HepG2 (cell line): ENCODE data around the gene KNG1.

ENCODE experiments used
- BHLHE40 ChIP-seq: IDR thresholded peaks from 2 replicates; pipeline ENCODE4 v1.6.1; 2011; ENCODE audit warnings: low read length, improper control_type of control experiment
- EP300 ChIP-seq, 3 experiments: sonication (generic) in 1 of 3; formaldehyde crosslinking in 1 of 3; IDR thresholded peaks; 2 replicates each; pipeline versions ENCODE4 v1.5.1 to v1.6.1; 2011 to 2020; ENCODE audit warnings: low read depth in 2 of 3, low read length in 2 of 3, borderline replicate concordance in 1 of 3, improper control_type of control experiment in 1 of 3, mild to moderate bottlenecking in 1 of 3, missing genetic modification reagents in 1 of 3, moderate library complexity in 1 of 3
- HDAC6 ChIP-seq: fragments of 200-600 bp; sonication (generic); IDR thresholded peaks from 2 replicates; pipeline ENCODE4 v1.7.0; 2017; ENCODE audit warnings: mild to moderate bottlenecking, antibody characterized with exemption, low read length, low read depth
- MLLT10 ChIP-seq: sonication (generic); formaldehyde crosslinking; IDR thresholded peaks from 2 replicates; pipeline ENCODE4 v1.4.0; 2020; ENCODE audit warnings: missing genetic modification reagents
- NFE2L1 ChIP-seq: sonication (generic); formaldehyde crosslinking; IDR thresholded peaks from 2 replicates; pipeline ENCODE4 v1.4.0; 2020; ENCODE audit warnings: missing genetic modification reagents, mild to moderate bottlenecking, borderline replicate concordance
- NFRKB ChIP-seq: fragments of 450-650 bp; IDR thresholded peaks from 2 replicates; pipeline ENCODE4 v1.6.1; 2017
- RAD21 ChIP-seq: fragments of 450-650 bp; formaldehyde crosslinking; IDR thresholded peaks from 2 replicates; pipeline ENCODE4 v1.5.0; 2020; ENCODE audit warnings: mild to moderate bottlenecking
- ZFX ChIP-seq: sonication (generic); formaldehyde crosslinking; IDR thresholded peaks from 2 replicates; pipeline ENCODE4 v1.4.0; 2020; ENCODE audit warnings: mild to moderate bottlenecking, low read depth, missing genetic modification reagents, moderate library complexity
- ZNF263 ChIP-seq: sonication (generic); formaldehyde crosslinking; IDR thresholded peaks from 2 replicates; pipeline ENCODE4 v1.4.0; 2020; ENCODE audit warnings: missing genetic modification reagents
- ZSCAN20 ChIP-seq: sonication (generic); formaldehyde crosslinking; IDR thresholded peaks from 2 replicates; pipeline ENCODE4 v1.4.0; 2020; ENCODE audit warnings: missing genetic modification reagents, mild to moderate bottlenecking, borderline replicate concordance
- TF ChIP-seq, protein P1 (sequence below): sonication (generic); formaldehyde crosslinking; IDR thresholded peaks from 2 replicates; pipeline ENCODE4 v1.4.0; 2020; ENCODE audit warnings: missing genetic modification reagents
- TF ChIP-seq, protein P2 (sequence below): sonication (generic); formaldehyde crosslinking; IDR thresholded peaks from 2 replicates; pipeline ENCODE4 v1.5.0; 2020; ENCODE audit warnings: mild to moderate bottlenecking, missing genetic modification reagents, moderate library complexity
- TF ChIP-seq, protein P3 (sequence below): sonication (generic); formaldehyde crosslinking; IDR thresholded peaks from 2 replicates; pipeline ENCODE4 v1.4.0; 2020; ENCODE audit warnings: missing genetic modification reagents, borderline replicate concordance
- TF ChIP-seq, protein P4 (sequence below): sonication (generic); formaldehyde crosslinking; IDR thresholded peaks from 2 replicates; pipeline ENCODE4 v1.8.1; 2023; ENCODE audit warnings: mild to moderate bottlenecking, moderate library complexity, missing genetic modification reagents

DNA sequence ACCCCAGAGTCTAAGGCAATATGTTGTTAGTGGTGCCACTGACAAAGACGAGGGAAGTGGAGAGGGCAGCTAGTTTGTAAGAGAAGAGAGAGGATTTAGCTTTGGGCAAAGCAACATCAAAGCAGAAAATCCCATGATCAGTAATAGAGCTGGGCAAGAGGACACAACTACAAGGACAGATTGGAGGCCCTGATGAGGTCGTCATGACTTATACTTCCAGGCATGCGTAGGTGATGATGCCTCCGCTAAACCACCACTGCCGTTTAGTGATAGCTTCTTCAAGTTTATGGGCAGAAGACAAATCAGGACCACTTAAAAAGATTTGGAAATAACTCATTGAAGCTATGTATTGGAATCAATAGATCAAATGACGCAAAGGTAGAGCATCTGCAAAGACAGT, 48.7 kb upstream of the KNG1 start:
- TF ChIP-seq ZFX (CRISPR knock-in tag): no peak
- TF ChIP-seq, protein P1, sequence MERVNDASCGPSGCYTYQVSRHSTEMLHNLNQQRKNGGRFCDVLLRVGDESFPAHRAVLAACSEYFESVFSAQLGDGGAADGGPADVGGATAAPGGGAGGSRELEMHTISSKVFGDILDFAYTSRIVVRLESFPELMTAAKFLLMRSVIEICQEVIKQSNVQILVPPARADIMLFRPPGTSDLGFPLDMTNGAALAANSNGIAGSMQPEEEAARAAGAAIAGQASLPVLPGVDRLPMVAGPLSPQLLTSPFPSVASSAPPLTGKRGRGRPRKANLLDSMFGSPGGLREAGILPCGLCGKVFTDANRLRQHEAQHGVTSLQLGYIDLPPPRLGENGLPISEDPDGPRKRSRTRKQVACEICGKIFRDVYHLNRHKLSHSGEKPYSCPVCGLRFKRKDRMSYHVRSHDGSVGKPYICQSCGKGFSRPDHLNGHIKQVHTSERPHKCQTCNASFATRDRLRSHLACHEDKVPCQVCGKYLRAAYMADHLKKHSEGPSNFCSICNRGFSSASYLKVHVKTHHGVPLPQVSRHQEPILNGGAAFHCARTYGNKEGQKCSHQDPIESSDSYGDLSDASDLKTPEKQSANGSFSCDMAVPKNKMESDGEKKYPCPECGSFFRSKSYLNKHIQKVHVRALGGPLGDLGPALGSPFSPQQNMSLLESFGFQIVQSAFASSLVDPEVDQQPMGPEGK: no peak
- TF ChIP-seq HDAC6: no peak
- TF ChIP-seq, protein P2, sequence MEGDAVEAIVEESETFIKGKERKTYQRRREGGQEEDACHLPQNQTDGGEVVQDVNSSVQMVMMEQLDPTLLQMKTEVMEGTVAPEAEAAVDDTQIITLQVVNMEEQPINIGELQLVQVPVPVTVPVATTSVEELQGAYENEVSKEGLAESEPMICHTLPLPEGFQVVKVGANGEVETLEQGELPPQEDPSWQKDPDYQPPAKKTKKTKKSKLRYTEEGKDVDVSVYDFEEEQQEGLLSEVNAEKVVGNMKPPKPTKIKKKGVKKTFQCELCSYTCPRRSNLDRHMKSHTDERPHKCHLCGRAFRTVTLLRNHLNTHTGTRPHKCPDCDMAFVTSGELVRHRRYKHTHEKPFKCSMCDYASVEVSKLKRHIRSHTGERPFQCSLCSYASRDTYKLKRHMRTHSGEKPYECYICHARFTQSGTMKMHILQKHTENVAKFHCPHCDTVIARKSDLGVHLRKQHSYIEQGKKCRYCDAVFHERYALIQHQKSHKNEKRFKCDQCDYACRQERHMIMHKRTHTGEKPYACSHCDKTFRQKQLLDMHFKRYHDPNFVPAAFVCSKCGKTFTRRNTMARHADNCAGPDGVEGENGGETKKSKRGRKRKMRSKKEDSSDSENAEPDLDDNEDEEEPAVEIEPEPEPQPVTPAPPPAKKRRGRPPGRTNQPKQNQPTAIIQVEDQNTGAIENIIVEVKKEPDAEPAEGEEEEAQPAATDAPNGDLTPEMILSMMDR (CRISPR knock-in tag): no peak
- no peak for TF ChIP-seq BHLHE40
- TF ChIP-seq, protein P3, sequence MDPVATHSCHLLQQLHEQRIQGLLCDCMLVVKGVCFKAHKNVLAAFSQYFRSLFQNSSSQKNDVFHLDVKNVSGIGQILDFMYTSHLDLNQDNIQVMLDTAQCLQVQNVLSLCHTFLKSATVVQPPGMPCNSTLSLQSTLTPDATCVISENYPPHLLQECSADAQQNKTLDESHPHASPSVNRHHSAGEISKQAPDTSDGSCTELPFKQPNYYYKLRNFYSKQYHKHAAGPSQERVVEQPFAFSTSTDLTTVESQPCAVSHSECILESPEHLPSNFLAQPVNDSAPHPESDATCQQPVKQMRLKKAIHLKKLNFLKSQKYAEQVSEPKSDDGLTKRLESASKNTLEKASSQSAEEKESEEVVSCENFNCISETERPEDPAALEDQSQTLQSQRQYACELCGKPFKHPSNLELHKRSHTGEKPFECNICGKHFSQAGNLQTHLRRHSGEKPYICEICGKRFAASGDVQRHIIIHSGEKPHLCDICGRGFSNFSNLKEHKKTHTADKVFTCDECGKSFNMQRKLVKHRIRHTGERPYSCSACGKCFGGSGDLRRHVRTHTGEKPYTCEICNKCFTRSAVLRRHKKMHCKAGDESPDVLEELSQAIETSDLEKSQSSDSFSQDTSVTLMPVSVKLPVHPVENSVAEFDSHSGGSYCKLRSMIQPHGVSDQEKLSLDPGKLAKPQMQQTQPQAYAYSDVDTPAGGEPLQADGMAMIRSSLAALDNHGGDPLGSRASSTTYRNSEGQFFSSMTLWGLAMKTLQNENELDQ: no peak
- no peak for TF ChIP-seq MLLT10 (CRISPR knock-in tag)
- TF ChIP-seq NFRKB: no peak
- TF ChIP-seq NFE2L1 (CRISPR knock-in tag): no peak
- no peak for TF ChIP-seq RAD21
- no peak for TF ChIP-seq ZSCAN20 (CRISPR knock-in tag)
- TF ChIP-seq, protein P4, sequence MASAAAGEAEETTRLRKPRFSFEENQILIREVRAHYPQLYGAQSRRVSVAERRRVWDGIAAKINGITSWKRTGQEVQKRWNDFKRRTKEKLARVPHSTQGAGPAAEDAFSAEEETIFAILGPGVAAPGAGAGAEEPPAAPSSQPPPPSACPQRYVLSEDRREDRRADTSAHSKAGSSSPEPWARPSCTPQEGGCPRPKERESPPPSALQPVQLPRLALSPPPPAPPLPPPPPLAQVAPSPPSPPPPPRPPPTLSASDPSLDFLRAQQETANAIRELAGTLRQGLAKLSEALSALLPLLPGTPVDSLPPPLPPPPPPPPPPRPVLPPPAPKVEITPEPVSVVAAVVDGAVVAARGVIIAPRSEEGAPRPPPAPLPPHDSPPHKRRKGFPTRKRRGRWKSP (CRISPR knock-in tag): no peak
- no peak for TF ChIP-seq EP300 (IDR thresholded peaks at IDR 0.05; ENCODE audit: low read depth in 2 of 2, low read length in 2 of 2)
- TF ChIP-seq EP300 (CRISPR knock-in tag; IDR thresholded peaks at IDR 0.05; ENCODE audit: borderline replicate concordance): no peak
- TF ChIP-seq ZNF263 (CRISPR knock-in tag): no peak
